GM12878 (cell line): ENCODE results near the gene LDLRAD4. TPM values are rescaled to one million over a fixed set of nuclear protein-coding genes. Genes with fewer than 3 reads are reported as not detected.

ENCODE experiments used
- ATAC-seq: fragments of 200-7000 bp; cut with Tn5 transposase; 3 replicates; pipeline ENCODE4 v1.9.1; 2020; ENCODE audit warnings: mild to moderate bottlenecking, moderate library complexity
- BruUV-seq: library from RNA; stranded (reverse); fragments of 400-500 nt; replicated peaks from 2 replicates; lab custom pipeline; 2021; lab: Mats Ljungman, UMichigan
- CTCF ChIA-PET: fragments of 300-600 bp; sonication (Branson Sonifier 250); formaldehyde crosslinking; extraction: SDS; loops from one replicate; lab custom pipeline; 2021; ENCODE audit warnings: inconsistent platforms; lab: Yijun Ruan, JAX
- POLR2A ChIA-PET: fragments of 350-600 bp; formaldehyde crosslinking; extraction: SDS; loops from one replicate; lab custom pipeline; 2021; ENCODE audit warnings: inconsistent platforms; lab: Charles Lee
- RAD21 ChIA-PET: fragments of 300-600 bp; sonication (Branson Sonifier 250); formaldehyde crosslinking; loops from one replicate; lab custom pipeline; 2023; ENCODE audit warnings: antibody characterized with exemption; ENCODE audit not compliant: unreplicated experiment; lab: Charles Lee
- SMC1A ChIA-PET: fragments of 300-600 bp; sonication (Branson Sonifier 250); formaldehyde crosslinking; loops from one replicate; lab custom pipeline; 2023; ENCODE audit not compliant: unreplicated experiment, uncharacterized antibody; lab: Charles Lee
- DNase-seq: peaks from one replicate; pipeline ENCODE4 v3.0.0-alpha.2; 2011; ENCODE audit warnings: low read depth, low spot score
- FAIRE-seq: peaks from 3 replicates; lab custom pipeline; 2011; peaks lifted over from hg19 to GRCh38; lab: Jason Lieb, UNC
- H2AFZ ChIP-seq: 2 replicates; pipeline ENCODE4 v1.6.0; 2011; ENCODE audit warnings: low read depth, low read length, control low read depth; ENCODE audit not compliant: control insufficient read depth
- H3K27ac ChIP-seq: 2 replicates; pipeline ENCODE4 v1.5.1; 2011; ENCODE audit warnings: control low read depth; ENCODE audit not compliant: control insufficient read depth, insufficient read depth
- H3K27me3 ChIP-seq, 2 experiments: replicated peaks in 1 of 2; 2 replicates each; pipeline versions ENCODE4 v1.6.0 to v1.6.1; 2011; ENCODE audit warnings: low read length in 1 of 2; ENCODE audit not compliant: control insufficient read depth in 2 of 2, insufficient read depth in 2 of 2
- H3K36me3 ChIP-seq, 2 experiments: 2 replicates each; pipeline ENCODE4 v1.5.1; 2011; ENCODE audit warnings: low read length in 1 of 2; ENCODE audit not compliant: control insufficient read depth in 2 of 2, insufficient read depth in 2 of 2
- H3K4me1 ChIP-seq: 2 replicates; pipeline ENCODE4 v1.6.1; 2011; ENCODE audit warnings: mild to moderate bottlenecking, low read length, moderate library complexity, mixed read lengths; ENCODE audit not compliant: control insufficient read depth, insufficient read depth
- H3K4me2 ChIP-seq: 2 replicates; pipeline ENCODE4 v1.6.0; 2011; ENCODE audit warnings: control low read depth; ENCODE audit not compliant: control insufficient read depth, insufficient read depth
- H3K4me3 ChIP-seq: fragments of 200-600 bp; sonication (generic); 2 replicates; pipeline ENCODE4 v1.5.1; 2016
- H3K79me2 ChIP-seq: 2 replicates; pipeline ENCODE4 v1.6.0; 2011; ENCODE audit warnings: low read length; ENCODE audit not compliant: control insufficient read depth, insufficient read depth
- H3K9ac ChIP-seq: 2 replicates; pipeline ENCODE4 v1.8.0; 2011; ENCODE audit warnings: low read length, control low read depth, mixed read lengths; ENCODE audit not compliant: control insufficient read depth, insufficient read depth
- H3K9me3 ChIP-seq: replicated peaks from 3 replicates; pipeline ENCODE4 v1.5.1; 2011; ENCODE audit warnings: mild to moderate bottlenecking, low read length; ENCODE audit not compliant: control insufficient read depth, insufficient read depth
- H4K20me1 ChIP-seq: 2 replicates; pipeline ENCODE4 v1.6.0; 2011; ENCODE audit not compliant: control insufficient read depth, insufficient read depth
- HDAC6 ChIP-seq: fragments of 200-600 bp; sonication (generic); IDR thresholded peaks from one replicate; pipeline ENCODE4 v1.8.0; 2017; ENCODE audit warnings: antibody characterized with exemption; ENCODE audit not compliant: unreplicated experiment
- MTA3 ChIP-seq: IDR thresholded peaks from 2 replicates; pipeline ENCODE4 v1.6.1; 2012; ENCODE audit warnings: low read length, inconsistent platforms, borderline replicate concordance
- NFYA ChIP-seq: IDR thresholded peaks from 2 replicates; pipeline ENCODE4 v1.6.1; 2011; ENCODE audit warnings: low read depth, mild to moderate bottlenecking, low read length, improper control_type of control experiment, borderline replicate concordance
- POU2F2 ChIP-seq: IDR thresholded peaks from 3 replicates; pipeline ENCODE4 v1.6.1; 2011; ENCODE audit warnings: low read depth, mild to moderate bottlenecking, low read length, borderline replicate concordance
- RAD21 ChIP-seq: IDR thresholded peaks from 2 replicates; pipeline ENCODE4 v1.6.1; 2011; ENCODE audit warnings: mild to moderate bottlenecking, low read depth, low read length, moderate library complexity; ENCODE audit not compliant: insufficient read depth
- WGBS: methylation state at CpG from one replicate; pipeline ENCODE4 v1.1.6; 2016; ENCODE audit warnings: low lambda C conversion rate; ENCODE audit not compliant: insufficient replicate concordance, insufficient coverage; ENCODE audit errors: missing lambda C conversion rate; 5-methylcytosine and 5-hydroxymethylcytosine counted together
- in situ Hi-C: fragments of 300-500 bp; cut with MboI; formaldehyde crosslinking; loops from 9 replicates; pipeline ENCODE4 v1.14.3; 2018; ENCODE audit warnings: mixed read lengths
- intact Hi-C: fragments of 100-400 bp; cut with micrococcal nuclease; formaldehyde crosslinking; loops from one replicate; pipeline ENCODE4 v1.14.2; 2022; ENCODE audit not compliant: unreplicated experiment
- polyA plus RNA-seq, 11 experiments: library from polyadenylated mRNA; depleted of rRNA in 4 of 11; unstranded in 6 of 11; stranded (reverse) in 5 of 11; fragments of >200 nt; fragmentation: Nextera tagmentation in 4 of 11; fragmentation: Illumina TruSeq in 1 of 11; extraction: Ambion mirVana in 4 of 11; extraction: Trizol in 1 of 11; gene quantifications; 1 replicate in 1 of 11; 2 replicates in 10 of 11; pipeline versions ENCODE4 v1.2.1 to v1.2.3, GENCODE V29; 2011 to 2016; ENCODE audit warnings: inconsistent platforms in 2 of 11, missing spikeins in 2 of 11, low read depth in 1 of 11
- total RNA-seq, 4 experiments: library from RNA; depleted of rRNA in 3 of 4; stranded (reverse); fragments of >200 nt in 3 of 4; fragmentation: Illumina TruSeq in 1 of 4; extraction: Trizol in 1 of 4; gene quantifications; 2 replicates each; pipeline versions ENCODE4 v1.2.1 to v1.2.3, GENCODE V29; 2013 to 2021
- TF ChIP-seq, protein P1 (sequence below): fragments of 450-650 bp; IDR thresholded peaks from 2 replicates; pipeline ENCODE4 v1.6.1; 2018; ENCODE audit warnings: mild to moderate bottlenecking, low read depth, moderate library complexity; ENCODE audit not compliant: partially characterized antibody
- TF ChIP-seq, protein P2 (sequence below): fragments of 450-650 bp; formaldehyde crosslinking; IDR thresholded peaks from 2 replicates; pipeline ENCODE4 v1.4.0; 2022; ENCODE audit warnings: mild to moderate bottlenecking, moderate library complexity
- TF ChIP-seq, protein P3 (sequence below): fragments of 450-650 bp; IDR thresholded peaks from 2 replicates; pipeline ENCODE4 v1.6.1; 2016; ENCODE audit warnings: mild to moderate bottlenecking, moderate library complexity, borderline replicate concordance
- TF ChIP-seq, protein P4 (sequence below), 3 experiments: IDR thresholded peaks in 2 of 3; conservative IDR thresholded peaks in 1 of 3; 2 replicates each; pipeline ENCODE4 v1.5.1; 2011; ENCODE audit warnings: low read depth in 3 of 3, low read length in 3 of 3, mild to moderate bottlenecking in 3 of 3, control low read depth in 2 of 3, moderate library complexity in 2 of 3, inconsistent platforms in 1 of 3, mixed read lengths in 1 of 3; ENCODE audit not compliant: control insufficient read depth in 2 of 3, insufficient read depth in 1 of 3; ENCODE audit errors: extremely low read depth in 1 of 3

LDLRAD4 gene
- total and polyA plus RNA-seq, 10 of the 15 experiments (the other 5 are each of a cell fraction or from before 2014, with no cell fraction given): 2.7 to 16.8 (median 11.2) TPM

DNA sequence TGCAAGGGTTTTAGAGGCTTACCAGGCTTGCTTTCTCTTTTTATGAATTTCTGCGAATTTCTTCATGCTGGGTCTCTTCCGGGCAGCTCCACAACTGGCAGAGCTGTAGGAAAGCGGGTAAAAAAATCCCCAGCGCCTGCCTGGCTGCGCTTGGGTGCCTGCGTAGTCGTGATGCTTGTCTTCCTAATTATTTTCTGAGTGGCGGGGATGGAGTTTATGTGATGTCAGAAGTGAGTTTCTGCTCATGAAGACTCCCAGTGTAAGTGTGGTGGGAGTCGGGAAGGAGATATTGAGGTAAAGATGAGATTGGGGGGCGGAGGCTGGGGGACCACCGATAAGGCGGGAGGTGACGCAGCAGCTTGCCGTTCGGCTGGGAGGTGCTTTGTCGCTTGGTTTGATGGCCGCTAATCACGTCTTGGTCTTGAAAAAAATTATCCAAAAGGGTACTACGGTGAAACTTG, 229.8 kb downstream of the LDLRAD4 start:
- ChIA-PET POLR2A (no interaction called here), CTCF (no interaction called here), RAD21 (no interaction called here), SMC1A (interaction anchor here (1.1 kb wide), 1 partner anchor 15 kb away, joined by 3 read pairs; no protein-coding TSS in a partner anchor)
- Histone ChIP-seq H4K20me1 (no peaks in the 10 kb centered on the region), H3K9ac (no peak overlapping the region), H3K4me1 (peaks cover 16% of the 10 kb centered on the region), H3K4me3 (no peak overlapping the region), H3K27me3 (no peaks in the 10 kb centered on the region; a peak in 1 of 4 replicates), H3K79me2 (no peaks in the 10 kb centered on the region), H3K4me2 (no peak overlapping the region), H3K27ac (no peak overlapping the region), H2AFZ (no peak overlapping the region), H3K9me3 (no peaks in the 10 kb centered on the region), H3K36me3 (no peaks in the 10 kb centered on the region)
- no peak for DNase-seq
- intact Hi-C loops (no loop called here), in situ Hi-C loops (no loop called here)
- 84% methylated on average over 19 of the region's 19 CpGs for WGBS
- FAIRE-seq: no peak
- no peak for ATAC-seq
- BruUV-seq: no TSS peak
- TF ChIP-seq NFYA (no peak), MTA3 (no peak), HDAC6 (no peak), POU2F2 (no peak), RAD21 (no peak)
- TF ChIP-seq, protein P1, sequence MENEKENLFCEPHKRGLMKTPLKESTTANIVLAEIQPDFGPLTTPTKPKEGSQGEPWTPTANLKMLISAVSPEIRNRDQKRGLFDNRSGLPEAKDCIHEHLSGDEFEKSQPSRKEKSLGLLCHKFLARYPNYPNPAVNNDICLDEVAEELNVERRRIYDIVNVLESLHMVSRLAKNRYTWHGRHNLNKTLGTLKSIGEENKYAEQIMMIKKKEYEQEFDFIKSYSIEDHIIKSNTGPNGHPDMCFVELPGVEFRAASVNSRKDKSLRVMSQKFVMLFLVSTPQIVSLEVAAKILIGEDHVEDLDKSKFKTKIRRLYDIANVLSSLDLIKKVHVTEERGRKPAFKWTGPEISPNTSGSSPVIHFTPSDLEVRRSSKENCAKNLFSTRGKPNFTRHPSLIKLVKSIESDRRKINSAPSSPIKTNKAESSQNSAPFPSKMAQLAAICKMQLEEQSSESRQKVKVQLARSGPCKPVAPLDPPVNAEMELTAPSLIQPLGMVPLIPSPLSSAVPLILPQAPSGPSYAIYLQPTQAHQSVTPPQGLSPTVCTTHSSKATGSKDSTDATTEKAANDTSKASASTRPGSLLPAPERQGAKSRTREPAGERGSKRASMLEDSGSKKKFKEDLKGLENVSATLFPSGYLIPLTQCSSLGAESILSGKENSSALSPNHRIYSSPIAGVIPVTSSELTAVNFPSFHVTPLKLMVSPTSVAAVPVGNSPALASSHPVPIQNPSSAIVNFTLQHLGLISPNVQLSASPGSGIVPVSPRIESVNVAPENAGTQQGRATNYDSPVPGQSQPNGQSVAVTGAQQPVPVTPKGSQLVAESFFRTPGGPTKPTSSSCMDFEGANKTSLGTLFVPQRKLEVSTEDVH: no peak
- TF ChIP-seq, protein P2, sequence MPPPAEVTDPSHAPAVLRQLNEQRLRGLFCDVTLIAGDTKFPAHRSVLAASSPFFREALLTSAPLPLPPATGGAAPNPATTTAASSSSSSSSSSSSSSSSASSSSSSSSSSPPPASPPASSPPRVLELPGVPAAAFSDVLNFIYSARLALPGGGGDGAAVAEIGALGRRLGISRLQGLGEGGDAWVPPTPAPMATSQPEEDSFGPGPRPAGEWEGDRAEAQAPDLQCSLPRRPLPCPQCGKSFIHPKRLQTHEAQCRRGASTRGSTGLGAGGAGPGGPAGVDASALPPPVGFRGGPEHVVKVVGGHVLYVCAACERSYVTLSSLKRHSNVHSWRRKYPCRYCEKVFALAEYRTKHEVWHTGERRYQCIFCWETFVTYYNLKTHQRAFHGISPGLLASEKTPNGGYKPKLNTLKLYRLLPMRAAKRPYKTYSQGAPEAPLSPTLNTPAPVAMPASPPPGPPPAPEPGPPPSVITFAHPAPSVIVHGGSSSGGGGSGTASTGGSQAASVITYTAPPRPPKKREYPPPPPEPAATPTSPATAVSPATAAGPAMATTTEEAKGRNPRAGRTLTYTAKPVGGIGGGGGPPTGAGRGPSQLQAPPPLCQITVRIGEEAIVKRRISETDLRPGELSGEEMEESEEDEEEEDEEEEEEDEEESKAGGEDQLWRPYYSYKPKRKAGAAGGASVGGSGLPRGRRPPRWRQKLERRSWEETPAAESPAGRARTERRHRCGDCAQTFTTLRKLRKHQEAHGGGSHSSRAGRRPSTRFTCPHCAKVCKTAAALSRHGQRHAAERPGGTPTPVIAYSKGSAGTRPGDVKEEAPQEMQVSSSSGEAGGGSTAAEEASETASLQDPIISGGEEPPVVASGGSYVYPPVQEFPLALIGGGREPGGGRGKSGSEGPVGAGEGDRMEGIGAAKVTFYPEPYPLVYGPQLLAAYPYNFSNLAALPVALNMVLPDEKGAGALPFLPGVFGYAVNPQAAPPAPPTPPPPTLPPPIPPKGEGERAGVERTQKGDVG (CRISPR knock-in tag): no peak
- TF ChIP-seq, protein P3, sequence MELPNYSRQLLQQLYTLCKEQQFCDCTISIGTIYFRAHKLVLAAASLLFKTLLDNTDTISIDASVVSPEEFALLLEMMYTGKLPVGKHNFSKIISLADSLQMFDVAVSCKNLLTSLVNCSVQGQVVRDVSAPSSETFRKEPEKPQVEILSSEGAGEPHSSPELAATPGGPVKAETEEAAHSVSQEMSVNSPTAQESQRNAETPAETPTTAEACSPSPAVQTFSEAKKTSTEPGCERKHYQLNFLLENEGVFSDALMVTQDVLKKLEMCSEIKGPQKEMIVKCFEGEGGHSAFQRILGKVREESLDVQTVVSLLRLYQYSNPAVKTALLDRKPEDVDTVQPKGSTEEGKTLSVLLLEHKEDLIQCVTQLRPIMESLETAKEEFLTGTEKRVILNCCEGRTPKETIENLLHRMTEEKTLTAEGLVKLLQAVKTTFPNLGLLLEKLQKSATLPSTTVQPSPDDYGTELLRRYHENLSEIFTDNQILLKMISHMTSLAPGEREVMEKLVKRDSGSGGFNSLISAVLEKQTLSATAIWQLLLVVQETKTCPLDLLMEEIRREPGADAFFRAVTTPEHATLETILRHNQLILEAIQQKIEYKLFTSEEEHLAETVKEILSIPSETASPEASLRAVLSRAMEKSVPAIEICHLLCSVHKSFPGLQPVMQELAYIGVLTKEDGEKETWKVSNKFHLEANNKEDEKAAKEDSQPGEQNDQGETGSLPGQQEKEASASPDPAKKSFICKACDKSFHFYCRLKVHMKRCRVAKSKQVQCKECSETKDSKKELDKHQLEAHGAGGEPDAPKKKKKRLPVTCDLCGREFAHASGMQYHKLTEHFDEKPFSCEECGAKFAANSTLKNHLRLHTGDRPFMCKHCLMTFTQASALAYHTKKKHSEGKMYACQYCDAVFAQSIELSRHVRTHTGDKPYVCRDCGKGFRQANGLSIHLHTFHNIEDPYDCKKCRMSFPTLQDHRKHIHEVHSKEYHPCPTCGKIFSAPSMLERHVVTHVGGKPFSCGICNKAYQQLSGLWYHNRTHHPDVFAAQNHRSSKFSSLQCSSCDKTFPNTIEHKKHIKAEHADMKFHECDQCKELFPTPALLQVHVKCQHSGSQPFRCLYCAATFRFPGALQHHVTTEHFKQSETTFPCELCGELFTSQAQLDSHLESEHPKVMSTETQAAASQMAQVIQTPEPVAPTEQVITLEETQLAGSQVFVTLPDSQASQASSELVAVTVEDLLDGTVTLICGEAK: no peak
- TF ChIP-seq, protein P4, sequence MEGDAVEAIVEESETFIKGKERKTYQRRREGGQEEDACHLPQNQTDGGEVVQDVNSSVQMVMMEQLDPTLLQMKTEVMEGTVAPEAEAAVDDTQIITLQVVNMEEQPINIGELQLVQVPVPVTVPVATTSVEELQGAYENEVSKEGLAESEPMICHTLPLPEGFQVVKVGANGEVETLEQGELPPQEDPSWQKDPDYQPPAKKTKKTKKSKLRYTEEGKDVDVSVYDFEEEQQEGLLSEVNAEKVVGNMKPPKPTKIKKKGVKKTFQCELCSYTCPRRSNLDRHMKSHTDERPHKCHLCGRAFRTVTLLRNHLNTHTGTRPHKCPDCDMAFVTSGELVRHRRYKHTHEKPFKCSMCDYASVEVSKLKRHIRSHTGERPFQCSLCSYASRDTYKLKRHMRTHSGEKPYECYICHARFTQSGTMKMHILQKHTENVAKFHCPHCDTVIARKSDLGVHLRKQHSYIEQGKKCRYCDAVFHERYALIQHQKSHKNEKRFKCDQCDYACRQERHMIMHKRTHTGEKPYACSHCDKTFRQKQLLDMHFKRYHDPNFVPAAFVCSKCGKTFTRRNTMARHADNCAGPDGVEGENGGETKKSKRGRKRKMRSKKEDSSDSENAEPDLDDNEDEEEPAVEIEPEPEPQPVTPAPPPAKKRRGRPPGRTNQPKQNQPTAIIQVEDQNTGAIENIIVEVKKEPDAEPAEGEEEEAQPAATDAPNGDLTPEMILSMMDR (IDR thresholded peaks at IDR 0.05 in 2 of 3, conservative IDR thresholded peaks at IDR 0.05 in 1 of 3; ENCODE audit: control insufficient read depth in 2 of 3, extremely low read depth in 1 of 3, insufficient read depth in 1 of 3, low read depth in 3 of 3, low read length in 3 of 3): no peak
